GM12878 (cell line): ENCODE measurements around the gene GTSF1L. TPM values are rescaled to one million over a fixed set of nuclear protein-coding genes. Genes with fewer than 3 reads are reported as not detected.

Experiments used
- ATAC-seq: fragments of 200-7000 bp; cut with Tn5 transposase; 3 replicates; pipeline ENCODE4 v1.9.1; 2020; ENCODE audit warnings: mild to moderate bottlenecking, moderate library complexity
- BruUV-seq: library from RNA; stranded (reverse); fragments of 400-500 nt; replicated peaks from 2 replicates; lab custom pipeline; 2021; lab: Mats Ljungman, UMichigan
- CTCF ChIA-PET: fragments of 300-600 bp; sonication (Branson Sonifier 250); formaldehyde crosslinking; extraction: SDS; loops from one replicate; lab custom pipeline; 2021; ENCODE audit warnings: inconsistent platforms; lab: Yijun Ruan, JAX
- POLR2A ChIA-PET: fragments of 350-600 bp; formaldehyde crosslinking; extraction: SDS; loops from one replicate; lab custom pipeline; 2021; ENCODE audit warnings: inconsistent platforms; lab: Charles Lee
- RAD21 ChIA-PET: fragments of 300-600 bp; sonication (Branson Sonifier 250); formaldehyde crosslinking; loops from one replicate; lab custom pipeline; 2023; ENCODE audit warnings: antibody characterized with exemption; ENCODE audit not compliant: unreplicated experiment; lab: Charles Lee
- SMC1A ChIA-PET: fragments of 300-600 bp; sonication (Branson Sonifier 250); formaldehyde crosslinking; loops from one replicate; lab custom pipeline; 2023; ENCODE audit not compliant: unreplicated experiment, uncharacterized antibody; lab: Charles Lee
- DNase-seq: peaks from one replicate; pipeline ENCODE4 v3.0.0-alpha.2; 2011; ENCODE audit warnings: low read depth, low spot score
- FAIRE-seq: peaks from 3 replicates; lab custom pipeline; 2011; peaks lifted over from hg19 to GRCh38; lab: Jason Lieb, UNC
- H2AFZ ChIP-seq: 2 replicates; pipeline ENCODE4 v1.6.0; 2011; ENCODE audit warnings: low read depth, low read length, control low read depth; ENCODE audit not compliant: control insufficient read depth
- H3K27ac ChIP-seq: 2 replicates; pipeline ENCODE4 v1.5.1; 2011; ENCODE audit warnings: control low read depth; ENCODE audit not compliant: control insufficient read depth, insufficient read depth
- H3K27me3 ChIP-seq, 2 experiments: replicated peaks in 1 of 2; 2 replicates each; pipeline versions ENCODE4 v1.6.0 to v1.6.1; 2011; ENCODE audit warnings: low read length in 1 of 2; ENCODE audit not compliant: control insufficient read depth in 2 of 2, insufficient read depth in 2 of 2
- H3K36me3 ChIP-seq, 2 experiments: 2 replicates each; pipeline ENCODE4 v1.5.1; 2011; ENCODE audit warnings: low read length in 1 of 2; ENCODE audit not compliant: control insufficient read depth in 2 of 2, insufficient read depth in 2 of 2
- H3K4me1 ChIP-seq: 2 replicates; pipeline ENCODE4 v1.6.1; 2011; ENCODE audit warnings: mild to moderate bottlenecking, low read length, moderate library complexity, mixed read lengths; ENCODE audit not compliant: control insufficient read depth, insufficient read depth
- H3K4me2 ChIP-seq: 2 replicates; pipeline ENCODE4 v1.6.0; 2011; ENCODE audit warnings: control low read depth; ENCODE audit not compliant: control insufficient read depth, insufficient read depth
- H3K4me3 ChIP-seq: fragments of 200-600 bp; sonication (generic); 2 replicates; pipeline ENCODE4 v1.5.1; 2016
- H3K79me2 ChIP-seq: 2 replicates; pipeline ENCODE4 v1.6.0; 2011; ENCODE audit warnings: low read length; ENCODE audit not compliant: control insufficient read depth, insufficient read depth
- H3K9ac ChIP-seq: 2 replicates; pipeline ENCODE4 v1.8.0; 2011; ENCODE audit warnings: low read length, control low read depth, mixed read lengths; ENCODE audit not compliant: control insufficient read depth, insufficient read depth
- H3K9me3 ChIP-seq: replicated peaks from 3 replicates; pipeline ENCODE4 v1.5.1; 2011; ENCODE audit warnings: mild to moderate bottlenecking, low read length; ENCODE audit not compliant: control insufficient read depth, insufficient read depth
- H4K20me1 ChIP-seq: 2 replicates; pipeline ENCODE4 v1.6.0; 2011; ENCODE audit not compliant: control insufficient read depth, insufficient read depth
- EP300 ChIP-seq, 2 experiments: fragments of 150-350 bp in 1 of 2; IDR thresholded peaks; 2 replicates each; pipeline ENCODE4 v1.6.1; 2011 to 2012; ENCODE audit warnings: low read depth in 2 of 2, low read length in 2 of 2, borderline replicate concordance in 1 of 2, improper control_type of control experiment in 1 of 2, inconsistent platforms in 1 of 2; ENCODE audit not compliant: control insufficient read depth in 1 of 2
- ETV6 ChIP-seq, 2 experiments: fragments of 450-650 bp in 1 of 2; IDR thresholded peaks in 1 of 2; conservative IDR thresholded peaks in 1 of 2; 2 replicates each; pipeline ENCODE4 v1.6.1; 2014; ENCODE audit warnings: antibody characterized with exemption in 1 of 2, borderline replicate concordance in 1 of 2, low read depth in 1 of 2, mild to moderate bottlenecking in 1 of 2, moderate library complexity in 1 of 2
- MTA2 ChIP-seq: fragments of 450-650 bp; IDR thresholded peaks from 2 replicates; pipeline ENCODE4 v1.6.1; 2016; ENCODE audit warnings: low read depth, mild to moderate bottlenecking, moderate library complexity
- NFXL1 ChIP-seq: fragments of 450-650 bp; IDR thresholded peaks from 2 replicates; pipeline ENCODE4 v1.6.1; 2017; ENCODE audit warnings: antibody characterized with exemption, mild to moderate bottlenecking, borderline replicate concordance
- PKNOX1 ChIP-seq: fragments of 450-650 bp; IDR thresholded peaks from 2 replicates; pipeline ENCODE4 v1.6.1; 2016; ENCODE audit warnings: mild to moderate bottlenecking
- RAD51 ChIP-seq: fragments of 450-650 bp; IDR thresholded peaks from 2 replicates; pipeline ENCODE4 v1.6.1; 2016; ENCODE audit warnings: moderate library complexity, mild to moderate bottlenecking, inconsistent platforms
- RELB ChIP-seq: fragments of 450-650 bp; IDR thresholded peaks from 2 replicates; pipeline ENCODE4 v1.6.1; 2017; ENCODE audit warnings: low read depth, mild to moderate bottlenecking, moderate library complexity
- USF1 ChIP-seq: IDR thresholded peaks from 2 replicates; pipeline ENCODE4 v1.6.1; 2011; ENCODE audit warnings: borderline replicate concordance, low read depth, mild to moderate bottlenecking, moderate library complexity, mixed read lengths, low read length; ENCODE audit not compliant: insufficient read depth; ENCODE audit errors: extremely low read length
- WGBS: methylation state at CpG from one replicate; pipeline ENCODE4 v1.1.6; 2016; ENCODE audit warnings: low lambda C conversion rate; ENCODE audit not compliant: insufficient replicate concordance, insufficient coverage; ENCODE audit errors: missing lambda C conversion rate; 5-methylcytosine and 5-hydroxymethylcytosine counted together
- in situ Hi-C: fragments of 300-500 bp; cut with MboI; formaldehyde crosslinking; loops from 9 replicates; pipeline ENCODE4 v1.14.3; 2018; ENCODE audit warnings: mixed read lengths
- intact Hi-C: fragments of 100-400 bp; cut with micrococcal nuclease; formaldehyde crosslinking; loops from one replicate; pipeline ENCODE4 v1.14.2; 2022; ENCODE audit not compliant: unreplicated experiment
- polyA plus RNA-seq, 11 experiments: library from polyadenylated mRNA; depleted of rRNA in 4 of 11; unstranded in 6 of 11; stranded (reverse) in 5 of 11; fragments of >200 nt; fragmentation: Nextera tagmentation in 4 of 11; fragmentation: Illumina TruSeq in 1 of 11; extraction: Ambion mirVana in 4 of 11; extraction: Trizol in 1 of 11; gene quantifications; 1 replicate in 1 of 11; 2 replicates in 10 of 11; pipeline versions ENCODE4 v1.2.1 to v1.2.3, GENCODE V29; 2011 to 2016; ENCODE audit warnings: inconsistent platforms in 2 of 11, missing spikeins in 2 of 11, low read depth in 1 of 11
- total RNA-seq, 4 experiments: library from RNA; depleted of rRNA in 3 of 4; stranded (reverse); fragments of >200 nt in 3 of 4; fragmentation: Illumina TruSeq in 1 of 4; extraction: Trizol in 1 of 4; gene quantifications; 2 replicates each; pipeline versions ENCODE4 v1.2.1 to v1.2.3, GENCODE V29; 2013 to 2021

Gene GTSF1L
- total and polyA plus RNA-seq, 10 of the 15 experiments (the other 5 are each of a cell fraction or from before 2014, with no cell fraction given): 0.56 to 2.4 (median 1.3) TPM

- CTCF ChIA-PET: interaction anchor here (0.8 to 1.5 kb wide), 9 partner anchors 16 to 487 kb away, joined by 3 to 4 read pairs (median 3); no protein-coding TSS in a partner anchor
- ATAC-seq: no peak
- H3K4me2 ChIP-seq: no peak overlapping the region
- H3K9me3 ChIP-seq: no peaks in the 10 kb centered on the region
- H3K79me2 ChIP-seq: no peaks in the 10 kb centered on the region
- peaks cover 17% of the 10 kb centered on the region for H3K4me1 ChIP-seq
- H2AFZ ChIP-seq: no peak overlapping the region
- SMC1A ChIA-PET: interaction anchor here (0.6 to 2.9 kb wide), 13 partner anchors 9 to 352 kb away, joined by 3 to 12 read pairs (median 4); no protein-coding TSS in a partner anchor
- no peak for DNase-seq
- no peaks in the 10 kb centered on the region for H3K27me3 ChIP-seq
- RAD21 ChIA-PET: interaction anchor here (1.0 to 1.9 kb wide), 9 partner anchors 8 to 354 kb away, joined by 3 to 7 read pairs (median 4); no protein-coding TSS in a partner anchor
- FAIRE-seq: no peak
- no peaks in the 10 kb centered on the region for H3K36me3 ChIP-seq
- intact Hi-C loops: no loop called here
- no peak for TF ChIP-seq NFXL1
- TF ChIP-seq ETV6 (conservative IDR thresholded peaks at IDR 0.05 in 1 of 2, IDR thresholded peaks at IDR 0.05 in 1 of 2; ENCODE audit: borderline replicate concordance in 1 of 2, low read depth in 1 of 2): peak in 1 of 2 experiments; percentile 21; a peak in 1 of 4 replicates
- TF ChIP-seq, all 136 proteins: peak for 1
- H4K20me1 ChIP-seq: no peaks in the 10 kb centered on the region
- POLR2A ChIA-PET: interaction anchor here (0.6 to 2.0 kb wide), 4 partner anchors 8 to 23 kb away, joined by 3 to 11 read pairs (median 4); no protein-coding TSS in a partner anchor
- H3K4me3 ChIP-seq: no peak overlapping the region
- no TSS peak for BruUV-seq
- in situ Hi-C loops: no loop called here
- H3K27ac ChIP-seq: no peak overlapping the region
- 37% methylated on average over 7 of the region's 7 CpGs for WGBS
- no peak overlapping the region for H3K9ac ChIP-seq
These were observed 2.0 kb upstream of the GTSF1L start for GRCh38 chr20:43728686-43729255.

GRCh38 chr20:43727980-43728590 is 1.3 kb upstream of the GTSF1L start:
- ChIA-PET CTCF (interaction anchor here (0.7 to 1.5 kb wide), 11 partner anchors 17 to 1042 kb away, joined by 3 to 4 read pairs (median 3); no protein-coding TSS in a partner anchor), POLR2A (interaction anchor here (0.6 to 2.0 kb wide), 5 partner anchors 9 to 340 kb away, joined by 3 to 11 read pairs (median 4); no protein-coding TSS in a partner anchor), RAD21 (interaction anchor here (0.9 to 1.9 kb wide), 10 partner anchors 9 to 355 kb away, joined by 3 to 7 read pairs (median 4); no protein-coding TSS in a partner anchor), SMC1A (interaction anchor here (0.6 to 2.9 kb wide), 16 partner anchors 9 to 353 kb away, joined by 3 to 12 read pairs (median 4); no protein-coding TSS in a partner anchor)
- intact Hi-C loops (no loop called here), in situ Hi-C loops (no loop called here)
- DNase-seq (peak; percentile 58), ATAC-seq (peak; percentile 69), FAIRE-seq (no peak)
- Histone ChIP-seq H3K27ac (no peak overlapping the region), H3K9me3 (no peaks in the 10 kb centered on the region), H3K27me3 (no peaks in the 10 kb centered on the region), H4K20me1 (no peaks in the 10 kb centered on the region), H3K9ac (no peak overlapping the region), H3K4me3 (no peak overlapping the region), H3K4me2 (no peak overlapping the region), H2AFZ (no peak overlapping the region), H3K4me1 (peaks cover 11% of the 10 kb centered on the region), H3K36me3 (no peaks in the 10 kb centered on the region), H3K79me2 (no peaks in the 10 kb centered on the region)
- no TSS peak for BruUV-seq
- WGBS: 0% methylated on average over 1 of the region's 1 CpG
- peak; percentile 39; the same call in 1 of the 2 replicates for TF ChIP-seq RELB
- TF ChIP-seq USF1: peak; percentile 59
- TF ChIP-seq MTA2: peak; percentile 19; the same call in 1 of the 2 replicates
- TF ChIP-seq PKNOX1: peak; percentile 70
- 0 out of 4 replicates have a peak, but pooled peaks of 1 of the 2 experiments have one; percentile 14 for TF ChIP-seq EP300 (IDR thresholded peaks at IDR 0.05; ENCODE audit: borderline replicate concordance in 1 of 2, control insufficient read depth in 1 of 2, low read depth in 2 of 2, low read length in 2 of 2)
- peak; percentile 87 for TF ChIP-seq RAD51
